K562 (cell line): Measurements from ENCODE around the gene KLHL30. TPM values are rescaled to one million over a fixed set of nuclear protein-coding genes. Genes with fewer than 3 reads are reported as not detected.

Experiments used
- ATAC-seq: fragments of 200-7000 bp; cut with Tn5 transposase; 3 replicates; pipeline ENCODE4 v1.9.1; 2020; ENCODE audit warnings: moderate library complexity
- BruUV-seq: library from RNA; stranded (reverse); fragments of 400-500 nt; replicated peaks from 2 replicates; lab custom pipeline; 2021; lab: Mats Ljungman, UMichigan
- CTCF ChIA-PET: fragments of 300-600 bp; formaldehyde crosslinking; extraction: SDS; loops from one replicate; lab custom pipeline; 2021; ENCODE audit warnings: low intra/inter-chr PET ratio; lab: Yijun Ruan, JAX
- POLR2A ChIA-PET: fragments of 300-600, 350-650 bp; sonication (Branson Sonifier 250); formaldehyde crosslinking; extraction: SDS; loops from one replicate; lab custom pipeline; 2021; ENCODE audit warnings: antibody characterized with exemption, inconsistent platforms; lab: Yijun Ruan, JAX
- DNase-seq, 4 experiments: peaks; one replicate each; pipeline versions ENCODE4 v3.0.0 to v3.0.0-alpha.2; 2011 to 2018; ENCODE audit warnings: low spot score in 3 of 4, mixed read lengths in 3 of 4; ENCODE audit errors: extremely low read depth in 1 of 4
- FAIRE-seq: peaks from 2 replicates; lab custom pipeline; 2011; peaks lifted over from hg19 to GRCh38; lab: Jason Lieb, UNC
- H2AFZ ChIP-seq: 2 replicates; pipeline ENCODE4 v1.6.0; 2011; ENCODE audit warnings: low read depth, low read length, control low read depth, inconsistent platforms
- H3K27ac ChIP-seq: fragments of 200-600 bp; 3 replicates; pipeline ENCODE4 v1.8.0; 2011; ENCODE audit warnings: low read depth, mild to moderate bottlenecking, control low read depth, inconsistent platforms, low read length, moderate library complexity, mixed read lengths; ENCODE audit errors: extremely low read depth
- H3K27me3 ChIP-seq, 2 experiments: fragments of 300-600 bp in 1 of 2; 2 replicates in 1 of 2; 3 replicates in 1 of 2; pipeline versions ENCODE4 v1.6.0 to v1.8.0; 2011; ENCODE audit warnings: inconsistent platforms in 2 of 2, low read length in 2 of 2, mild to moderate bottlenecking in 1 of 2, mixed read lengths in 1 of 2, moderate library complexity in 1 of 2; ENCODE audit not compliant: control insufficient read depth in 2 of 2, insufficient read depth in 2 of 2
- H3K36me3 ChIP-seq: fragments of 300-600 bp; 3 replicates; pipeline ENCODE4 v1.8.0; 2011; ENCODE audit warnings: mild to moderate bottlenecking, low read length, inconsistent platforms; ENCODE audit not compliant: control insufficient read depth, insufficient read depth
- H3K4me1 ChIP-seq, 2 experiments: fragments of 200-600 bp in 1 of 2; replicated peaks in 1 of 2; 2 replicates in 1 of 2; 3 replicates in 1 of 2; pipeline versions ENCODE4 v1.5.1 to v1.8.0; 2011; ENCODE audit warnings: inconsistent platforms in 2 of 2, low read length in 2 of 2, mild to moderate bottlenecking in 1 of 2, mixed read lengths in 1 of 2, moderate library complexity in 1 of 2; ENCODE audit not compliant: control insufficient read depth in 2 of 2, insufficient read depth in 2 of 2
- H3K4me2 ChIP-seq: 2 replicates; pipeline ENCODE4 v1.6.1; 2011; ENCODE audit warnings: low read length, control low read depth, inconsistent platforms, mixed read lengths; ENCODE audit not compliant: insufficient read depth
- H3K4me3 ChIP-seq: fragments of 200-600 bp; sonication (generic), shearing (Covaris generic); 2 replicates; pipeline ENCODE4 v1.5.1; 2016; ENCODE audit warnings: control low read depth, inconsistent platforms
- H3K79me2 ChIP-seq: fragments of 200-600 bp; 3 replicates; pipeline ENCODE4 v1.8.0; 2011; ENCODE audit warnings: low read length, inconsistent platforms; ENCODE audit not compliant: control insufficient read depth, insufficient read depth
- H3K9ac ChIP-seq, 2 experiments: 2 replicates each; pipeline versions ENCODE4 v1.6.0 to v1.6.1; 2011; ENCODE audit warnings: low read depth in 2 of 2, low read length in 2 of 2, control low read depth in 1 of 2, inconsistent platforms in 1 of 2, mild to moderate bottlenecking in 1 of 2, mixed read lengths in 1 of 2; ENCODE audit not compliant: insufficient read depth in 1 of 2
- H3K9me1 ChIP-seq: one replicate; pipeline ENCODE4 v1.6.0; 2011; ENCODE audit warnings: inconsistent platforms, mild to moderate bottlenecking, low read length, moderate library complexity; ENCODE audit not compliant: control insufficient read depth, insufficient read depth
- H3K9me3 ChIP-seq: replicated peaks from 2 replicates; pipeline ENCODE4 v1.5.1; 2011; ENCODE audit warnings: low read depth, low read length, inconsistent platforms; ENCODE audit not compliant: control insufficient read depth, insufficient read depth
- H4K20me1 ChIP-seq: replicated peaks from 2 replicates; pipeline ENCODE4 v1.6.1; 2011; ENCODE audit warnings: low read length, inconsistent platforms, mixed read lengths; ENCODE audit not compliant: control insufficient read depth, insufficient read depth
- DMBX1 ChIP-seq: fragments of 250-450 bp; sonication (Bioruptor Pico); IDR thresholded peaks from 2 replicates; pipeline ENCODE4 v1.8.0; 2022; ENCODE audit warnings: inconsistent platforms, mild to moderate bottlenecking, moderate library complexity, borderline replicate concordance
- UBTF ChIP-seq, 2 experiments: IDR thresholded peaks; 2 replicates each; pipeline ENCODE4 v1.6.1; 2012; ENCODE audit warnings: improper control_type of control experiment in 2 of 2, low read depth in 2 of 2, low read length in 2 of 2, borderline replicate concordance in 1 of 2
- ZNF347 ChIP-seq: fragments of 450-650 bp; formaldehyde crosslinking; IDR thresholded peaks from 2 replicates; pipeline ENCODE4 v1.4.0; 2020; ENCODE audit warnings: low read depth, mild to moderate bottlenecking, moderate library complexity
- WGBS: fragments of 100-300 bp; shearing (Covaris generic); methylation state at CpG from one replicate; pipeline ENCODE4 v1.1.6; 2016; ENCODE audit warnings: low coverage, mixed read lengths; ENCODE audit not compliant: insufficient coverage; ENCODE audit errors: missing lambda C conversion rate; 5-methylcytosine and 5-hydroxymethylcytosine counted together
- in situ Hi-C: fragments of 300-500 bp; cut with MboI; formaldehyde crosslinking; loops from 4 replicates; pipeline ENCODE4 v1.15.0; 2018; ENCODE audit warnings: inconsistent platforms, mixed read lengths
- intact Hi-C: fragments of 100-400 bp; cut with micrococcal nuclease; formaldehyde crosslinking; loops from 2 replicates; pipeline ENCODE4 v1.14.2; 2022
- polyA plus RNA-seq, 8 experiments: library from polyadenylated mRNA; depleted of rRNA in 4 of 8; stranded (reverse) in 5 of 8; unstranded in 3 of 8; fragments of >200 nt; fragmentation: Nextera tagmentation in 2 of 8; fragmentation: Illumina TruSeq in 1 of 8; extraction: Ambion mirVana in 2 of 8; extraction: Trizol in 1 of 8; gene quantifications; 2 replicates each; pipeline versions ENCODE4 v1.2.1 to v1.2.3, GENCODE V29; 2011 to 2014; ENCODE audit warnings: inconsistent platforms in 1 of 8, missing spikeins in 1 of 8
- total RNA-seq, 7 experiments: library from RNA; depleted of rRNA in 6 of 7; stranded (reverse); fragments of >200 nt in 6 of 7; fragmentation: Illumina TruSeq in 2 of 7; extraction: Trizol in 2 of 7; gene quantifications; 2 replicates each; pipeline versions ENCODE4 v1.2.1 to v1.2.3, GENCODE V29; 2011 to 2021; ENCODE audit warnings: low replicate concordance in 1 of 7
- TF ChIP-seq, protein P1 (sequence below): fragments of 250-450 bp; sonication (Bioruptor Pico); IDR thresholded peaks from 2 replicates; pipeline ENCODE4 v1.4.0; 2020

KLHL30 gene
- total and polyA plus RNA-seq, 9 of the 15 experiments (the other 6 are each of a cell fraction or from before 2014, with no cell fraction given), result 0.04 TPM; not detected in 8

- in situ Hi-C loops, result no loop called here
- CTCF ChIA-PET, result no interaction called here
Measured at GRCh38 chr2:238164906-238165287, 26.4 kb downstream of the KLHL30 start.

More at GRCh38 chr2:238164906-238165287, 26.4 kb downstream of the KLHL30 start:
- no TSS peak for BruUV-seq
- 75% methylated on average over 5 of the region's 8 CpGs for whole genome bisulfite sequencing
- Histone ChIP-seq H4K20me1 (no peaks in the 10 kb centered on the region), H3K27ac (no peak overlapping the region), H3K9ac (no peak overlapping the region), H3K36me3 (peaks cover 13% of the 10 kb centered on the region), H3K4me2 (no peak overlapping the region), H3K9me3 (no peaks in the 10 kb centered on the region), H2AFZ (no peak overlapping the region), H3K4me1 (peaks cover 27 to 55% of the 10 kb centered on the region in 2 experiments), H3K4me3 (no peak overlapping the region), H3K27me3 (no peaks in the 10 kb centered on the region), H3K79me2 (no peaks in the 10 kb centered on the region), H3K9me1 (peaks cover 4% of the 10 kb centered on the region)
- no peak for DNase-seq
- intact Hi-C loops, result loop anchor here (5.0 kb wide), 1 partner anchor 72 kb away; no protein-coding TSS in a partner anchor
- no peak for ATAC-seq
- POLR2A ChIA-PET, result interaction anchor here (0.5 kb wide), 1 partner anchor 665 kb away, joined by 3 read pairs; no protein-coding TSS in a partner anchor
- FAIRE-seq, result no peak
- TF ChIP-seq ZNF347 (CRISPR knock-in tag) (no peak), DMBX1 (CRISPR knock-in tag) (no peak), UBTF (IDR thresholded peaks at IDR 0.05; ENCODE audit: borderline replicate concordance in 1 of 2, low read depth in 2 of 2, low read length in 2 of 2) (no peak)
- TF ChIP-seq, protein P1, sequence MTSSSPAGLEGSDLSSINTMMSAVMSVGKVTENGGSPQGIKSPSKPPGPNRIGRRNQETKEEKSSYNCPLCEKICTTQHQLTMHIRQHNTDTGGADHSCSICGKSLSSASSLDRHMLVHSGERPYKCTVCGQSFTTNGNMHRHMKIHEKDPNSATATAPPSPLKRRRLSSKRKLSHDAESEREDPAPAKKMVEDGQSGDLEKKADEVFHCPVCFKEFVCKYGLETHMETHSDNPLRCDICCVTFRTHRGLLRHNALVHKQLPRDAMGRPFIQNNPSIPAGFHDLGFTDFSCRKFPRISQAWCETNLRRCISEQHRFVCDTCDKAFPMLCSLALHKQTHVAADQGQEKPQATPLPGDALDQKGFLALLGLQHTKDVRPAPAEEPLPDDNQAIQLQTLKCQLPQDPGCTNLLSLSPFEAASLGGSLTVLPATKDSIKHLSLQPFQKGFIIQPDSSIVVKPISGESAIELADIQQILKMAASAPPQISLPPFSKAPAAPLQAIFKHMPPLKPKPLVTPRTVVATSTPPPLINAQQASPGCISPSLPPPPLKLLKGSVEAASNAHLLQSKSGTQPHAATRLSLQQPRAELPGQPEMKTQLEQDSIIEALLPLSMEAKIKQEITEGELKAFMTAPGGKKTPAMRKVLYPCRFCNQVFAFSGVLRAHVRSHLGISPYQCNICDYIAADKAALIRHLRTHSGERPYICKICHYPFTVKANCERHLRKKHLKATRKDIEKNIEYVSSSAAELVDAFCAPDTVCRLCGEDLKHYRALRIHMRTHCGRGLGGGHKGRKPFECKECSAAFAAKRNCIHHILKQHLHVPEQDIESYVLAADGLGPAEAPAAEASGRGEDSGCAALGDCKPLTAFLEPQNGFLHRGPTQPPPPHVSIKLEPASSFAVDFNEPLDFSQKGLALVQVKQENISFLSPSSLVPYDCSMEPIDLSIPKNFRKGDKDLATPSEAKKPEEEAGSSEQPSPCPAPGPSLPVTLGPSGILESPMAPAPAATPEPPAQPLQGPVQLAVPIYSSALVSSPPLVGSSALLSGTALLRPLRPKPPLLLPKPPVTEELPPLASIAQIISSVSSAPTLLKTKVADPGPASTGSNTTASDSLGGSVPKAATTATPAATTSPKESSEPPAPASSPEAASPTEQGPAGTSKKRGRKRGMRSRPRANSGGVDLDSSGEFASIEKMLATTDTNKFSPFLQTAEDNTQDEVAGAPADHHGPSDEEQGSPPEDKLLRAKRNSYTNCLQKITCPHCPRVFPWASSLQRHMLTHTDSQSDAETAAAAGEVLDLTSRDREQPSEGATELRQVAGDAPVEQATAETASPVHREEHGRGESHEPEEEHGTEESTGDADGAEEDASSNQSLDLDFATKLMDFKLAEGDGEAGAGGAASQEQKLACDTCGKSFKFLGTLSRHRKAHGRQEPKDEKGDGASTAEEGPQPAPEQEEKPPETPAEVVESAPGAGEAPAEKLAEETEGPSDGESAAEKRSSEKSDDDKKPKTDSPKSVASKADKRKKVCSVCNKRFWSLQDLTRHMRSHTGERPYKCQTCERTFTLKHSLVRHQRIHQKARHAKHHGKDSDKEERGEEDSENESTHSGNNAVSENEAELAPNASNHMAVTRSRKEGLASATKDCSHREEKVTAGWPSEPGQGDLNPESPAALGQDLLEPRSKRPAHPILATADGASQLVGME (CRISPR knock-in tag), result no peak
